ENCODE data around the gene TEX22.

The TEX22 gene

DNA sequence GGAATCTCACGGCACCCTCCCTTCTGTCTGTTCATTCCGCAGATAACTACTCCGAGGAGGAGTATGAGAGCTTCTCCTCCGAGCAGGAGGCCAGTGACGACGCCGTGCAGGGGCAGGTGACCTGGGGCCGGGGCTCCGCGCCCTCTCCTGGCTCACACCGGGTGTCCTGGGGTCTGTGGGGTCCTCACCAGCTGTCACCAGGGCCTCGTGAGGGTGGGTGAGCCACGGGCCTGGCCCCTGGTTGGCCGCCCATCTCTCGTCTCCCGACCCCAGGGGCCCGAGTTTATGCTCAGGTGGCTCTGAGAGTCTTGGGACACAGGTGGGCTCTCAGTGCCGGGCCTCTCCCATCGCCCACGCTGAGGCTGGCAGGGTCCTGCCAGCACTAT, 30.3 kb upstream of the TEX22 start:
- DNase-seq (ENCODE audit: extremely low read depth, low read depth) = no peak

DNA sequence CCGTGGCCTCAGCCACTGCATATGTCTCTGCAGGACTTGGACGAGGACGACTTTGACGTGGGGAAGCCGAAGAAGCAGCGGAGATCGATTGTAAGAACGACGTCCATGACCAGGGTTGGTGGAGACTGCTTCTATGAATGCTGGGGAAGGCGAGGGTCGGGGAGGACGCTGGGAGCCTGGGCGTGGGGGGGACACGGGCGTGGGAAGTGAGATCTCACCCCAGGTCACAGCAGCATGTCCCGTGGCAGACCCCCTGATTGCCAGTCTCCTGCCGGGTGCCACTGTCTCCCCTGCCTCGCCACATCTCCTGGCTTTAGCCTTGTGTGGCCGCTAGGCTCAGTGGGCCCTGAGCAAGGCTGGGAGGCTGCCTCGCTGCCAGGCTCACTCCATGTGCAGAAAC, 29.9 kb upstream of the TEX22 start:
- no peak for DNase-seq (ENCODE audit: extremely low read depth, low read depth)
- TF ChIP-seq, protein P1, sequence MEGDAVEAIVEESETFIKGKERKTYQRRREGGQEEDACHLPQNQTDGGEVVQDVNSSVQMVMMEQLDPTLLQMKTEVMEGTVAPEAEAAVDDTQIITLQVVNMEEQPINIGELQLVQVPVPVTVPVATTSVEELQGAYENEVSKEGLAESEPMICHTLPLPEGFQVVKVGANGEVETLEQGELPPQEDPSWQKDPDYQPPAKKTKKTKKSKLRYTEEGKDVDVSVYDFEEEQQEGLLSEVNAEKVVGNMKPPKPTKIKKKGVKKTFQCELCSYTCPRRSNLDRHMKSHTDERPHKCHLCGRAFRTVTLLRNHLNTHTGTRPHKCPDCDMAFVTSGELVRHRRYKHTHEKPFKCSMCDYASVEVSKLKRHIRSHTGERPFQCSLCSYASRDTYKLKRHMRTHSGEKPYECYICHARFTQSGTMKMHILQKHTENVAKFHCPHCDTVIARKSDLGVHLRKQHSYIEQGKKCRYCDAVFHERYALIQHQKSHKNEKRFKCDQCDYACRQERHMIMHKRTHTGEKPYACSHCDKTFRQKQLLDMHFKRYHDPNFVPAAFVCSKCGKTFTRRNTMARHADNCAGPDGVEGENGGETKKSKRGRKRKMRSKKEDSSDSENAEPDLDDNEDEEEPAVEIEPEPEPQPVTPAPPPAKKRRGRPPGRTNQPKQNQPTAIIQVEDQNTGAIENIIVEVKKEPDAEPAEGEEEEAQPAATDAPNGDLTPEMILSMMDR (IDR thresholded peaks at IDR 0.05; ENCODE audit: low read depth, low read length) = no peak

More for the DNA sequence above, 30.3 kb upstream of the TEX22 start:
- TF ChIP-seq, protein P1 (IDR thresholded peaks at IDR 0.05; ENCODE audit: low read depth, low read length) = no peak

DNA sequence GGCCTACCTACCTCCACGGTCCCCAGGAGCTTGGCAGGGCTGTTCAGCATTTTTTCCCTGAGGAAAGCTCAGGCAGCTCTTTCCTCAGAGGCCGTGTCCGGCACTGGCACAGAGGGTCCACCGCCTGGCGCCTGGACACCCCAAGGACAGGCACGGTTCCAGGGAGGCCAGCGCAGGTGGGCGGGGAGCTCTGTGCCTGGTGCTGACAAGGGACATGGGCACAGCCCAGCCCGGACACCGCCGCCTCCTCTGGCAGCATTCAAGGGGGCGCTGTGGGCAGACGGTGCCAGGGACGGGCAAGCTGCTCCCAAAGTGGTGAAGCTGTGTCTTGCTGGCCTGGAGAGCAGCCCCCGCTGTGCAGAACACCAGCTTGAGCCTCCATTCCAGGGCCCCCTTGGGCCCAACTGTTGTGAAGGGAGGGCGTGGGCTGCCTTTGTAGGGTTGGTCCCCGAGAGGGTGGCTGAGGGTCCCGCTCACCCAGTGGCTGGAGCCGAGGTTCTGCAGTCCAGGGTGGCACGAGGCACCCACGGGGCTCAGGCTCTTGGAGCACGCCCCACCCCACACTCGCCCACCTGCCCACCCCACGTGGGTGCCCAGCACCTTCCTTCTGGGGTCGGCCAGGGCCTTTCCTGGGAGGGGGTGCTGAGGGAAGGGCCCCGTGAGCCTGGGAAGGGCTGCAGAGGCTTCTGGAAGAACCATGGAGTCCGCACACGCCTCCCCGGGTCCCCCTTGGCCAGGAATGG, 29.3 kb upstream of the TEX22 start:
- no peak for DNase-seq (ENCODE audit: extremely low read depth, low read depth)
- TF ChIP-seq, protein P1 (IDR thresholded peaks at IDR 0.05; ENCODE audit: low read depth, low read length) = no peak

DNA sequence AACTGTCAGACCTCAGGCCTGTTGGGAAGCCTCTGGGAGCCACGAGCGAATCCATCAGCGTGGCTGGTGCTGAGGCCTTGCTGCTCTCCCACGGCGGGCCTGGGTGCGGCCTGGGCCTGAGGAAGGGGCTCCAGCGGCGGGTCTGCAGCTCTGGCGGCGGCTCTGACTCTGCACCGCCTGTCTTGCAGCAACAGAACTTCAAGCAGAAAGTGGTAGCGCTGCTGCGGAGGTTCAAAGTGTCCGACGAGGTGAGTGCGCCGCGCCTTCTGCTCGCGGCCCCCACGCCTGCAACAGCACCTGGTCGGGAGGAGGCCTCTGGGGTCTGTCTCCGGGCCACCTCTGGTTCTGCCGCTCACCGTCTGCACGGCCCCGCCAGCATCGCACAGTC, 28.7 kb upstream of the TEX22 start:
- DNase-seq (ENCODE audit: extremely low read depth, low read depth) = no peak
- TF ChIP-seq, protein P1 (IDR thresholded peaks at IDR 0.05; ENCODE audit: low read depth, low read length) = no peak

DNA sequence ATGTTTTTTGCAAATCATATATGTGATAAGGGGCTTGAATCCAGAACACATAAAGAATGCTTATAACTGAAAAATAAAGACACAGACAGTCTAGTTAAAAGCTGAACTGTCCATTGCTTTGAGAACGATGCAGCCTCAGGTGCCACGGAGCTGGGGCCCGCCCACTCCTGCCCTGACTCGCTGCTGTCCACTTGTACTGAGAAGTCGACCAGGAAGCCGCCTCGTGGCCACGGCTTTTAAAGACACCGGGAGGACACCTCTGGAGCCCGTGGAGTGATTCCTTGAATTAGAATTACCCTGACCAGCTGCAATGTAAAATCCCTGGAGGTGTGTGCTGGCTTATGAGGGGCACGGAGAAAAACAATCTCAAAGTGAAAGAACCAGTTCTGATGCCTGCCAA, 23.9 kb upstream of the TEX22 start:
- TF ChIP-seq, protein P1 (IDR thresholded peaks at IDR 0.05; ENCODE audit: low read depth, low read length) = no peak
- DNase-seq (ENCODE audit: extremely low read depth, low read depth) = no peak

DNA sequence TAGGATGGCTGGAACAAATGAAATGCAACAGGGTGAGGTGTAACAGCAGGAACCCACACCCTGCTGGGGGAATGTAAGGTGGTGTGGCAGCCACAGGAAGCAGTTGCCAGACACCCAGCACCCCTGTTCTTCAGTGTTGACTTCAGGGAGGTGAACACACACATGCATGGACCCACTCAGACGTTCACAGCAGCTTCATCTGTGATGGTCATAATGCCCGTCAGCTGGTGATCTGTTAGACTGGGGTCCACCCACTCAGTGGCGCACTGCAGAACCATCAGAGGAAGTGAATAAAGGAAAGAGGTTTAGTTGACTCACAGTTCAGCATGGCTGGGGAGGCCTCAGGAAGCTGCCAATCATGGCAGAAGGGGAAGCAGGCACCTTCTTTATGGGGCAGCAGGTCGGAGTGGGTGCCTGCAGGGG, 22.7 kb upstream of the TEX22 start:
- TF ChIP-seq, protein P1 (IDR thresholded peaks at IDR 0.05; ENCODE audit: low read depth, low read length) = no peak
- DNase-seq (ENCODE audit: extremely low read depth, low read depth) = no peak

DNA sequence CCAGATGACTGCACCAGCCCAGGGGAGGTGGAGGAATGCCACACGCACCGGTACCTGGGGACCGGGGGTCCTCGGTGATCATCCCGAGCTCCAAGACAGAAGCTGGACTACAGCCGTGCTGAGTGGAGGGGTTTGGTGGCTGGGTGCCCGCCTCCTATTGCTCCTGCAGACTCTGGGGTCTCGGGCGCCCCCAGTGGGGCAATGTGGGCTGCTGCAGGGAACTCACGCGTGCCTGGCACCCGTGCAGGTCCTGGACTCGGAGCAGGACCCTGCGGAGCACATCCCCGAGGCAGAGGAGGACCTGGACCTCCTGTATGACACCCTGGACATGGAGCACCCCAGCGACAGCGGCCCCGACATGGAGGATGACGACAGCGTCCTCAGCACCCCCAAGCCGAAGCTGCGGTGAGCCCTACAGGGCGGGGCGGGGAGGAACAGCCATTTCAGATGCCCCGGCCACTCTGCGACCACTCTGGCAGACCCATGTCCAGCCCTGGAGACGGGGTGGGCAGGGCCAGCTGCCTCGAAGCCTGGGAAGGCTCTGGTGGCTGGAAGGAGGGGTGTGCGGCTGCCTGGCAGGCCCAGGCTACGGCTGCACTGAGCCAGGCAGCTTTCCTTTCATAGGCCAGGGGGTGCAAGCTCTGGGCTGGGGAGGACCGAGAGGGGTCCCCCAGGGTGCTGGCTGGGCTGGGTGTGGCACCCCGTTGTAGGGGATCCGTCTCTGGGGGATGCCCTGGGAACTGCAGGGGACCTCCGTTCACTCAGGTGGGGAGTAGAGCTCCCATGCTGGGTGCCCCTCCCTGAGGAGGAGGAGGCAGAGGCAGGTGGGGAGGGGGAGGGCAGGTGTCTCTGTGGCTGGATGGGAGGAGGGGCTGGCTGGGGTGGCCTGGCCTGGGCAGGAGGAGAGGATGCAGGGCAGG, 21.6 kb upstream of the TEX22 start:
- DNase-seq (ENCODE audit: extremely low read depth, low read depth) = no peak
- TF ChIP-seq, protein P1 (IDR thresholded peaks at IDR 0.05; ENCODE audit: low read depth, low read length) = no peak
